H9 (cell line): ENCODE measurements around the gene RNF31. TPM values are rescaled to one million over a fixed set of nuclear protein-coding genes. Genes with fewer than 3 reads are reported as not detected.

ENCODE experiments used
- DNase-seq: peaks from one replicate; pipeline ENCODE4 v3.0.0-alpha.2; 2017
- H2AFZ ChIP-seq: one replicate; pipeline ENCODE4 v1.6.1; 2013; ENCODE audit warnings: mild to moderate bottlenecking, low read length, control low read depth, moderate library complexity
- H2AK5ac ChIP-seq: 2 replicates; pipeline ENCODE4 v1.6.1; 2013; ENCODE audit warnings: low read length, control low read depth, mixed read lengths; ENCODE audit not compliant: insufficient read length
- H2BK120ac ChIP-seq: one replicate; pipeline ENCODE4 v1.6.1; 2013; ENCODE audit warnings: low read depth, mild to moderate bottlenecking, low read length, control low read depth, inconsistent platforms; ENCODE audit not compliant: poor library complexity, severe bottlenecking
- H2BK12ac ChIP-seq: 2 replicates; pipeline ENCODE4 v1.6.1; 2013; ENCODE audit warnings: low read length, control low read depth, mixed read lengths, low read depth; ENCODE audit not compliant: insufficient read length
- H2BK15ac ChIP-seq: 2 replicates; pipeline ENCODE4 v1.6.1; 2013; ENCODE audit warnings: low read depth, low read length, control low read depth
- H2BK20ac ChIP-seq: one replicate; pipeline ENCODE4 v1.6.1; 2013; ENCODE audit warnings: low read depth, mild to moderate bottlenecking, low read length, control low read depth, inconsistent platforms; ENCODE audit not compliant: poor library complexity, severe bottlenecking
- H2BK5ac ChIP-seq: 2 replicates; pipeline ENCODE4 v1.6.1; 2013; ENCODE audit warnings: low read length, control low read depth, mixed read lengths; ENCODE audit not compliant: insufficient read length
- H3K14ac ChIP-seq: 2 replicates; pipeline ENCODE4 v1.6.1; 2013; ENCODE audit warnings: low read length, control low read depth; ENCODE audit not compliant: insufficient read depth
- H3K18ac ChIP-seq: 2 replicates; pipeline ENCODE4 v1.6.1; 2013; ENCODE audit warnings: low read depth, mild to moderate bottlenecking, mixed read lengths, low read length, control low read depth; ENCODE audit not compliant: insufficient read length
- H3K23ac ChIP-seq: 2 replicates; pipeline ENCODE4 v1.6.1; 2013; ENCODE audit warnings: low read length, control low read depth, mixed read lengths, low read depth; ENCODE audit not compliant: insufficient read length
- H3K23me2 ChIP-seq: 2 replicates; pipeline ENCODE4 v1.6.1; 2013; ENCODE audit warnings: low read depth, mild to moderate bottlenecking, mixed read lengths, low read length, control low read depth; ENCODE audit not compliant: insufficient read length, poor library complexity, severe bottlenecking
- H3K27ac ChIP-seq: 2 replicates; pipeline ENCODE4 v1.5.1; 2013; ENCODE audit warnings: low read length, control low read depth, mixed read lengths, low read depth; ENCODE audit not compliant: insufficient read length
- H3K27me3 ChIP-seq: 2 replicates; pipeline ENCODE4 v1.6.1; 2013; ENCODE audit warnings: low read length, control low read depth, inconsistent platforms; ENCODE audit not compliant: insufficient read depth
- H3K4ac ChIP-seq: 2 replicates; pipeline ENCODE4 v1.6.1; 2013; ENCODE audit warnings: low read depth, mild to moderate bottlenecking, control low read depth, inconsistent platforms, low read length, moderate library complexity
- H3K4me1 ChIP-seq: 2 replicates; pipeline ENCODE4 v1.6.1; 2013; ENCODE audit warnings: low read length, control low read depth, inconsistent platforms; ENCODE audit not compliant: insufficient read depth
- H3K4me2 ChIP-seq: 2 replicates; pipeline ENCODE4 v1.6.1; 2013; ENCODE audit warnings: low read length, control low read depth, mixed read lengths; ENCODE audit not compliant: insufficient read length, insufficient read depth
- H3K56ac ChIP-seq: 2 replicates; pipeline ENCODE4 v1.6.1; 2013; ENCODE audit warnings: low read depth, mild to moderate bottlenecking, mixed read lengths, low read length, control low read depth; ENCODE audit not compliant: insufficient read length
- H3K79me1 ChIP-seq: 2 replicates; pipeline ENCODE4 v1.6.1; 2013; ENCODE audit warnings: low read depth, mild to moderate bottlenecking, moderate library complexity, low read length, control low read depth, inconsistent platforms; ENCODE audit not compliant: insufficient read depth, poor library complexity, severe bottlenecking
- H3K79me2 ChIP-seq: 2 replicates; pipeline ENCODE4 v1.6.1; 2013; ENCODE audit warnings: low read length, control low read depth, inconsistent platforms; ENCODE audit not compliant: insufficient read depth
- H3K9ac ChIP-seq: 2 replicates; pipeline ENCODE4 v1.6.1; 2013; ENCODE audit warnings: low read length, control low read depth, mixed read lengths; ENCODE audit not compliant: insufficient read length; ENCODE audit errors: extremely low read depth
- H3K9me3 ChIP-seq: one replicate; pipeline ENCODE4 v1.6.1; 2013; ENCODE audit warnings: low read depth, low read length, inconsistent platforms; ENCODE audit not compliant: control insufficient read depth
- H3T11ph ChIP-seq: one replicate; pipeline ENCODE4 v1.6.1; 2013; ENCODE audit warnings: mild to moderate bottlenecking, low read length, control low read depth, inconsistent platforms
- H4K20me1 ChIP-seq: one replicate; pipeline ENCODE4 v1.6.1; 2013; ENCODE audit not compliant: control insufficient read depth, insufficient read length, insufficient read depth
- H4K5ac ChIP-seq: 2 replicates; pipeline ENCODE4 v1.6.1; 2013; ENCODE audit warnings: low read depth, mild to moderate bottlenecking, mixed read lengths, low read length, control low read depth; ENCODE audit not compliant: insufficient read length
- H4K8ac ChIP-seq: replicated peaks from 2 replicates; pipeline ENCODE4 v1.6.1; 2013; ENCODE audit warnings: low read length, control low read depth, mixed read lengths, low read depth; ENCODE audit not compliant: insufficient read length
- H4K91ac ChIP-seq: 2 replicates; pipeline ENCODE4 v1.6.1; 2013; ENCODE audit warnings: low read depth, mild to moderate bottlenecking, moderate library complexity, mixed read lengths, low read length, control low read depth; ENCODE audit not compliant: insufficient read length
- H3K27ac Mint-ChIP-seq, 3 experiments: 2 replicates in 2 of 3; 3 replicates in 1 of 3; pipeline ENCODE4 v1.8.0; 2020 to 2021; ENCODE audit warnings: mixed read lengths in 3 of 3, mild to moderate bottlenecking in 1 of 3, moderate library complexity in 1 of 3
- H3K27me3 Mint-ChIP-seq: 2 replicates; pipeline ENCODE4 v1.8.0; 2021; ENCODE audit warnings: low read depth, mild to moderate bottlenecking, moderate library complexity, mixed read lengths
- H3K36me3 Mint-ChIP-seq, 3 experiments: 2 replicates in 2 of 3; 3 replicates in 1 of 3; pipeline ENCODE4 v1.8.0; 2020 to 2021; ENCODE audit warnings: low read depth in 3 of 3, mixed read lengths in 3 of 3; ENCODE audit not compliant: insufficient read depth in 1 of 3
- H3K4me1 Mint-ChIP-seq, 2 experiments: 2 replicates each; pipeline ENCODE4 v1.8.0; 2020; ENCODE audit warnings: mixed read lengths in 2 of 2
- H3K4me3 Mint-ChIP-seq, 2 experiments: 2 replicates in 1 of 2; 3 replicates in 1 of 2; pipeline ENCODE4 v1.8.0; 2020 to 2021; ENCODE audit warnings: mild to moderate bottlenecking in 2 of 2, mixed read lengths in 2 of 2, moderate library complexity in 1 of 2
- H3K9me3 Mint-ChIP-seq, 2 experiments: 2 replicates in 1 of 2; 3 replicates in 1 of 2; pipeline ENCODE4 v1.8.0; 2020; ENCODE audit warnings: mild to moderate bottlenecking in 2 of 2, mixed read lengths in 2 of 2, moderate library complexity in 1 of 2
- CTCF ChIP-seq: fragments of 200-600 bp; sonication (generic); conservative IDR thresholded peaks from 3 replicates; pipeline ENCODE4 v1.8.0; 2021; ENCODE audit warnings: antibody characterized with exemption, mild to moderate bottlenecking
- WGBS: extraction: QIAGEN DNeasy Blood & Tissue Kit; methylation state at CpG from one replicate; pipeline ENCODE4 v1.1.7; 2013; ENCODE audit warnings: missing lambda C conversion rate, low lambda C conversion rate, mixed read lengths; ENCODE audit not compliant: insufficient read length; ENCODE audit errors: extremely low coverage; 5-methylcytosine and 5-hydroxymethylcytosine counted together
- total RNA-seq: library from RNA; stranded (reverse); gene quantifications from 2 replicates; pipeline ENCODE4 v1.2.1, GENCODE V29; 2021

Gene RNF31
- total RNA-seq, 1 experiment from 2014 or later = 87.3 TPM

DNA sequence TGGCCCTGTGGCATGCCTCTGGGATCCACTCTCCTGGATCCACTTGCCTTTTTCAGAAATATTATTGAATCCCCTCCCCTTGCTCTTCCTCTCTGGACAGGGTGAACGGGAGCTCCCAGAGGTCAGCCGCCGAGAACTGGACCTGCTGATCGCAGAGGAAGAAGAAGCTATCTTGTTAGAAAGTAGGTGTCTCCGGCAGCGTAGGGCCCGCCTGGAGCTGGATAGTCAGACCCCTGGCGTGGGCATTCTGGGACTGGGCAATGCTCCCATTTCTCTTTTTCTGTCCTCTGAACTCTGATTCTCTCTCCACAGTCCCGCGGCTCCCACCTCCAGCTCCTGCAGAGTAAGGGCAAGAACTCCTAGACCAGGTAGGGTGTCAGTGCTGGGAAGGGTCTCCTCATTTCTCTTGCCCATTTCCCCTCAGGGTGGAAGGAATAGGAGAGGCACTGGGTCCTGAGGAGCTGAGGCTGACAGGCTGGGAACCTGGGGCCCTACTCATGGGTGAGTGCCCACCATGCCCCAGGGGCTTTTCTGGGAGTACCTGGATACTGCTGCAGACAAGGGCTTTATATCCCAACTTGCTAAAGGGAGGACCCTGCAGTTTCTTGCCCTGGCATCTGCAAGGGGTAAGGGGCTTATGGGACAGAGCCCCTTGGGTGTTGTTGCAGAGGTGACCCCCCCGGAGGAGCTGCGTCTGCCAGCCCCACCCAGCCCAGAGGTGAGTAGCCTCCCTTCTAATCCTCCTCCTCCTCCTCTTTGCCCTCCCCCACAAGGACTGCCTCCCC, 29.9 kb downstream of the RNF31 start:
- no peaks in the 10 kb centered on the region for H4K20me1 ChIP-seq
- Mint-ChIP-seq H3K9me3 (no peaks in the 10 kb centered on the region; a peak in 1 of 5 replicates), H3K4me3 (no peak overlapping the region), H3K27me3 (no peaks in the 10 kb centered on the region; the same call in 1 of the 2 replicates), H3K27ac (peak overlapping the region in 1 of 3 experiments; percentile 32; a peak in 1 of 7 replicates), H3K36me3 (peaks cover 26 to 66% (median 54%) of the 10 kb centered on the region in 3 experiments), H3K4me1 (peaks cover under 1 to 7% of the 10 kb centered on the region in 2 experiments; a peak in 2 of 4 replicates)
- H3T11ph ChIP-seq = no peak overlapping the region
- WGBS = no CpG with 5 or more reads among the region's 12 CpGs
- no peak overlapping the region for H2AFZ ChIP-seq
- no peak overlapping the region for H3K23ac ChIP-seq
- no peak overlapping the region for H2BK20ac ChIP-seq
- H3K23me2 ChIP-seq = peaks cover 6% of the 10 kb centered on the region
- H4K8ac ChIP-seq = no peak overlapping the region
- no peak overlapping the region for H3K18ac ChIP-seq
- no peak overlapping the region for H3K27ac ChIP-seq
- H2BK5ac ChIP-seq = no peak overlapping the region
- no peak overlapping the region for H4K91ac ChIP-seq
- H3K56ac ChIP-seq = no peak overlapping the region
- no peak overlapping the region for H3K14ac ChIP-seq
- H2BK12ac ChIP-seq = no peak overlapping the region
- H3K9ac ChIP-seq = no peak overlapping the region
- H3K4ac ChIP-seq = no peak overlapping the region
- DNase-seq = no peak
- no peaks in the 10 kb centered on the region for H3K9me3 ChIP-seq
- H4K5ac ChIP-seq = no peak overlapping the region
- no peak overlapping the region for H2BK120ac ChIP-seq
- H2AK5ac ChIP-seq = no peak overlapping the region
- no peak for TF ChIP-seq CTCF
- H2BK15ac ChIP-seq = no peak overlapping the region
- no peak overlapping the region for H3K4me2 ChIP-seq
- no peaks in the 10 kb centered on the region for H3K79me2 ChIP-seq
- no peaks in the 10 kb centered on the region for H3K79me1 ChIP-seq
- no peaks in the 10 kb centered on the region for H3K4me1 ChIP-seq
- H3K27me3 ChIP-seq = no peaks in the 10 kb centered on the region
